Progenitor cell of endocrine pancreas (in vitro differentiated cells): ENCODE data around the gene ENDOU. TPM values are rescaled to one million over a fixed set of nuclear protein-coding genes. Genes with fewer than 3 reads are reported as not detected.

ENCODE experiments used
- DNase-seq: peaks from one replicate; pipeline ENCODE4 v3.0.0; 2021; ENCODE audit warnings: low spot score; ENCODE audit not compliant: unreplicated experiment
- H3K27ac Mint-ChIP-seq: 2 replicates; pipeline ENCODE4 v1.8.0; 2021; ENCODE audit warnings: mild to moderate bottlenecking, moderate library complexity, mixed read lengths
- H3K27me3 Mint-ChIP-seq: 2 replicates; pipeline ENCODE4 v1.8.0; 2021; ENCODE audit warnings: mixed read lengths
- H3K36me3 Mint-ChIP-seq: 2 replicates; pipeline ENCODE4 v1.8.0; 2022; ENCODE audit warnings: mixed read lengths; ENCODE audit not compliant: insufficient read depth
- H3K4me1 Mint-ChIP-seq: 2 replicates; pipeline ENCODE4 v1.8.0; 2021; ENCODE audit warnings: low read depth, mixed read lengths
- H3K4me3 Mint-ChIP-seq: 2 replicates; pipeline ENCODE4 v1.8.0; 2021; ENCODE audit warnings: low read depth, mild to moderate bottlenecking, moderate library complexity, mixed read lengths
- H3K9me3 Mint-ChIP-seq: 2 replicates; pipeline ENCODE4 v1.8.0; 2021; ENCODE audit warnings: low read depth, mixed read lengths
- CTCF ChIP-seq: fragments of 200-600 bp; sonication (generic); IDR thresholded peaks from one replicate; pipeline ENCODE4 v1.5.0; 2021; ENCODE audit warnings: antibody characterized with exemption, mild to moderate bottlenecking; ENCODE audit not compliant: unreplicated experiment
- total RNA-seq: library from RNA; stranded (reverse); gene quantifications from 2 replicates; pipeline ENCODE4 v1.2.1, GENCODE V29; 2021

The ENDOU gene
- total RNA-seq, 1 donor from 2014 or later: not detected

- no peaks in the 10 kb centered on the region for H3K36me3 Mint-ChIP-seq
- H3K4me1 Mint-ChIP-seq: peaks cover 13% of the 10 kb centered on the region
- H3K27ac Mint-ChIP-seq: no peak overlapping the region
- no peak overlapping the region for H3K4me3 Mint-ChIP-seq
- DNase-seq: no peak
- peaks cover 22% of the 10 kb centered on the region for H3K27me3 Mint-ChIP-seq
- no peaks in the 10 kb centered on the region for H3K9me3 Mint-ChIP-seq
- no peak for TF ChIP-seq CTCF
Observed at GRCh38 chr12:47741340-47741703, 16.0 kb upstream of the ENDOU start.

- TF ChIP-seq CTCF: no peak
- peaks cover 13% of the 10 kb centered on the region for H3K4me1 Mint-ChIP-seq
- no peaks in the 10 kb centered on the region for H3K36me3 Mint-ChIP-seq
- no peak for DNase-seq
- H3K27me3 Mint-ChIP-seq: peaks cover 22% of the 10 kb centered on the region
- H3K9me3 Mint-ChIP-seq: no peaks in the 10 kb centered on the region
- no peak overlapping the region for H3K4me3 Mint-ChIP-seq
- no peak overlapping the region for H3K27ac Mint-ChIP-seq
Observed at GRCh38 chr12:47740606-47741339, 15.5 kb upstream of the ENDOU start.

- Mint-ChIP-seq H3K27me3 (peaks cover 17% of the 10 kb centered on the region), H3K9me3 (no peaks in the 10 kb centered on the region), H3K4me1 (peaks cover 11% of the 10 kb centered on the region), H3K27ac (no peak overlapping the region), H3K4me3 (no peak overlapping the region), H3K36me3 (no peaks in the 10 kb centered on the region)
- TF ChIP-seq CTCF: no peak
- no peak for DNase-seq
Observed at GRCh38 chr12:47739979-47740378, 14.7 kb upstream of the ENDOU start.

- Mint-ChIP-seq H3K36me3 (no peaks in the 10 kb centered on the region), H3K4me1 (peaks cover 9% of the 10 kb centered on the region), H3K27me3 (peaks cover 13% of the 10 kb centered on the region), H3K27ac (no peak overlapping the region), H3K9me3 (no peaks in the 10 kb centered on the region), H3K4me3 (no peak overlapping the region)
- TF ChIP-seq CTCF: no peak
- DNase-seq: no peak
Observed at GRCh38 chr12:47739297-47739696, 14.0 kb upstream of the ENDOU start.

DNA sequence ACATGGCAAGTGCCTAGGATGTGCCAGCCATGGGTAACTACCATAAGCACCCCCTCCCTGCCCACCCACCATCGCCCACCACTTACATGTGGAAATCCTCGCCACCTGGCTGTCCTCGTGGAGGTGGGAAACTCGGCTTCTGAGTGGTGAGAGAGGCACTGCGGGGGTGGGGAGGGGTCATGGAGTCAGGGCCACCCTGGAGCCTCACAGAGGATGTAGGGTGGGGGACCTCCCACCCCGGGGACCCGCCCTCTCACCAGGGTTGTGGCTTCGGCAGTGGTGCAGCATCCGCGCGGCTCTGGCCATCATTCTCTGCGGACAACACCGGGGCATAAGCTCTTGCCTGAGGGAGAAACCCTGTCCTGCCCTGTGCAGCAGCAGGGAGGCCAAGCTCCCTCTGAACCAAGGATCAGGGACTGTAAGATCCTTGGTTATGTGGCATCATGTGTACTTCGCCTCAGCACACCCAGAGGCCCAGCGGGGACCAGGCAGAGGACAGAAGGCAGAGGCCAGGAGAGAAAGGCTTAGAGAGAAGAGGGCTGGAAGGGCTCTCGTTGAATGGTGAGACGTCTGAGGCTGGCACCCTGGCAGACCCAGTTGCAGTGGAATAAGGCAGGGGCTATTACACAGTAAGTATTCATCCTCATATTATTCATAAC is 12.8 kb upstream of the ENDOU start:
- no peak for DNase-seq
- Mint-ChIP-seq H3K4me3 (no peak overlapping the region), H3K36me3 (no peaks in the 10 kb centered on the region), H3K4me1 (peaks cover 6% of the 10 kb centered on the region), H3K27ac (no peak overlapping the region), H3K9me3 (no peaks in the 10 kb centered on the region), H3K27me3 (peaks cover 6% of the 10 kb centered on the region)
- no peak for TF ChIP-seq CTCF
